Endometrial microvascular endothelial cells (primary cell): ENCODE data around the gene SYNE3. TPM values are rescaled to one million over a fixed set of nuclear protein-coding genes. Genes with fewer than 3 reads are reported as not detected.

ENCODE experiments used
- in situ Hi-C: cut with HindIII; loops from 2 replicates; pipeline ENCODE4 v1.10.0; 2017; ENCODE audit warnings: low sequenced_read_pairs, low pct_unique_long_range_greater_than_20kb; ENCODE audit errors: inconsistent ontology term
- total RNA-seq: library from RNA; depleted of rRNA; stranded (reverse); fragments of >200 nt; gene quantifications from one replicate; pipeline ENCODE4 v1.2.3, GENCODE V29; 2015; ENCODE audit errors: inconsistent ontology term

The SYNE3 gene
- total RNA-seq, 1 donor from 2014 or later, result 10.2 TPM

DNA sequence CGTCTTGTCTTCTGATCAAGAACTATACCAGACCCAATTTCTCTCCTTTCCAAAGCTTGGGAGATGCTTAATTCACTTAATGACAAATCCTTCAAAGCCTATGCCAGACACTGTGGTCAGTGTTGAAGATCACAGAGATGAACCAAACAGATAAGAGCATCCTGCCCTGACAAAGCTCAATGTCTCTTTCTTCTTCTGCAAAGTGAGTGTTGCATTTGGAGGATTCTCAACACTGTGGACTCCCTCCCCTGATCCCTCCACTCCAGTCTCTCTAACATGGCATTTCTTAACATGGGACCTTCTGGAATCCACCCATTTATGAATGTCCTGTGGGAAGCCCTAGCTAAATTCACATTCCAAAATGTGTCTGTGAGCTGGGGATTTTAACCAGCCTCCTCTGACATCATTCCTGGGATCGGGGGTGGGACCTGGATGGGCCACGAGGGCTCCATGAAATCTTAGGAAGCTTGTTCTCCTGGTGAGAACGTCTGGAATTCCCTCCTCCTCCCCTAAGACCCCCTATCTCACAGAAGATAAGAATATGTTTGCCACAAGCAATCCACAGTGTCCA lies 20.3 kb downstream of the SYNE3 start:
- in situ Hi-C loops, result no loop called here

DNA sequence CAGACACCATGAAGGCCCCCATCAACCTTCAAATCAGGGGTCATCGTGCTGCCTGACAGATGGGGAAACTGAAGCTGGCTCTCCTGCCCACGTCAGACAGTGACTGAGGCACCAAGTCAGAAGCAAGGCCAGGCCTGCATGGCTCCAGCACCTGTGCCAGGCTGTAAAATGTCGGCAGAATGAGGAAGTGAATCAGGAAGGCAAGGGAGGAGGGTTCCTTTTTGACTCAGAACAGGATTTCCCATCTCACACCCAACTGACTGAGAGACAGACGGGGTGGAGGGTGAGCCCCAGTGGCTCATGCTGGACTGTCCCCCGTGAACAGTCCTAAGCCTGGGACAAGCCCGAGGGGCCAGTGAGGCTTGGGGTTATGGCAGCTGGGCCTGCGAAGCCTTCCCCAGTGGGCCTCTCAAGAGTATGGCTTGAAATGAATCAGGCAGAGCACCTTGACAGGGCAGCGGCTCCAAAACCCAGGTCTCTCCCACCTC lies 20.9 kb downstream of the SYNE3 start:
- in situ Hi-C loops, result no loop called here

DNA sequence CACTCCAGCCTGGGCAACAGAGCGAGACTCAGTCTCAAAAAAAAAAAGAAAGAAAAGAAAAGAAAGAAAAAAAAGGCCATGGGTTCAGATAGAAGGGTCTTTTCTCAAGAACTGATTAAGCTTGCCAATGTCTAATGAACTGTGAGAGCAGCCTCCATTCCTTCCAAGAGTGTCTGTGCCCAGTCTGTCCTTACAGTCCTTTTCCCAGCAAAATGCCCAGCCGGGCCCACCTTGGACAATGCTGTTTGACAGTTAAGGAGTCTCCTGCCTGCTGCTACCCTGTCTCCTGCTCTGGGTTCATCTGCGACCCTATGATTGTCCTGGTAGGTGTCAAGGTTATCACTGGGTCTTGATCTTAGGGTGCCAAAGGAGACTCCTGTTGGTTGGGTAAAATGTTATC lies 21.4 kb downstream of the SYNE3 start:
- in situ Hi-C loops, result no loop called here

DNA sequence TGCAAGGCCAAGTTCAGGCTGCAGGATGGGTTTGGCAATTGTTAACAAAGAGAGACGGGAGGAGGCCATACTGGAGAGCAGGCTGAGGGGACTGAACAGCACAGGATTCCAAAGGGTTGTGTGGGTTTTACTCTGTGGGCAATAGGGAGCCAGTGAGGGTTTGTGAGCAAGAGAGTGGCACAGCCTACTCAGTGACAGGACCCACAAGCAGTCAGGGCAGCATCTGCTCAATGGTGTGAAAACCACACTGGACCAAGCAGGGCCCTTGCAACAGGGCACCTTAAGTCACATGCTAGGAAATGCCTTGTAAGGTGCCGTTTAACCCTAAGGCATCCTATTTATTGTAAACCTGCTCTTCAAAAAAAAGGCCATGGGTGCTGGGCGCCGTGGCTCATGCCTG lies 22.0 kb downstream of the SYNE3 start:
- in situ Hi-C loops, result no loop called here

DNA sequence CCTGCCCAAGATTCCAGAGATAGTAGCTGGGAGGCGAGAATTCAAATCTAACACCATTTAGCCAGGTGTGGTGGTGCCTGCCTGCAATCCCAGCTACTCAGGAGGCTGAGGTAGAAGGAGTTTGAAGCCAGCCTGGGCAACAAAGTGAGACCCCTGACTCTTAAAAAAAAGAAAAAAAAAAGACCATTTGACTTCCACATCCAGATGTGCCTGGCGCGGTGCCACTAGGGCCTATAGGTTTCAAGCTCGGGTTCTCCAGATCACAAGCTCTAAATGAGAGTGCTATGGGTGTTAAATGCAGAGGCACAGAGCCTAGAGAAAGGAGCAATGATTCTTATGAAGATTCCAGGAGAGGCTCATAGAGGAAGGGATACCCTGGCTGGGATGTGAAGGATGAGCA lies 22.5 kb downstream of the SYNE3 start:
- in situ Hi-C loops, result no loop called here

GRCh38 chr14:95493503-95493902 lies 22.9 kb downstream of the SYNE3 start:
- in situ Hi-C loops, result no loop called here

GRCh38 chr14:95491936-95492608 lies 24.4 kb downstream of the SYNE3 start:
- in situ Hi-C loops, result no loop called here

DNA sequence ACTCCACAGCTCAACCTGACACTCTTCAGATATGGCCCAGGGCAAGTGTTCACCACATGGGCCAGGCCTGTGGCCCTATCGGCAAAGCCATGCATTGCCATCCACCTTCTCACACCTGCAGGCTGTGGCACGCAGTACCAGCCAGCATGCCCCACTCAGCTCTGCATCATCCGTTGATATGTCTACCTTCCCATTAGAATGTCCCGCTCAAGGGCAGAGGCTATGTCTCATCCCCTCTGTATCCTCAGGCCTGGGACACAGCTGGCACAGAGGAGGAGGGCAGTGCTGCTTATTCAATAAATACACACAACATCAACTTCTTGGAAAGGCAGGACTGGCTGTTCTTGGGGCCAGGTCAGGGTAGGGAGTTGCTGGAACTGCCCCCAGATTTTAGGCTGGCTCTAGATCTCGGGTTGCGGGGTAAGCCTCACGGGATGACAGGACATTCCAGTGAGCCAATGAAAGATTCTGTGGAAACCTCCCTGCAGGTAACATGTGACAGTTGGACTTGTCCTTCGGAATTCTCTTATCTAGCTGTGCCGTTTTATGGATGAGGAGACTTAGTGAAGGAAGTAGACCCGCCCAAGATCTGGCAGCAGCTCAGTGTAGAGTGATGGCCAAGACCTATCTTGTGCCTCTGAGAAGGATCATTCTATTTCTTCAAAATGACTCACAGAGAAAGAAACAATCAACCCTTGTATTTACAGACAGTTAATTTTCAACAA lies 25.6 kb downstream of the SYNE3 start:
- in situ Hi-C loops, result no loop called here

DNA sequence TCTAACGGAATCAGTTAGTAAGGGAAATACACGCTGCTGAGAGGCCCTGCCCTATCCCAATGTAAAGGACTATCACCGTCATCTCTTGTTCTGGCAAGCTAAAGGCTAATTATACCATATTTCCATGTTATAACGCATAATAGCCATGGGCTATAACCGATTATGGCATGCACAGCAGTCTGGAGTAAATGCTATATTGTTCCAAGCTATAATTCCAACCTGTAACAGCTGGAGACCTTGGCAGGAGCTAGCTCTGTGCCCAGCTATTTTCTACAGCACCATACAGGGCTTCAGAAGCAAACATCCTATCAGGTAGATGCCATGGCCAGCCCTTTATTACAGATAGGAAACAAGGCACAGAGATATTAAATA lies 26.3 kb downstream of the SYNE3 start:
- in situ Hi-C loops, result no loop called here

DNA sequence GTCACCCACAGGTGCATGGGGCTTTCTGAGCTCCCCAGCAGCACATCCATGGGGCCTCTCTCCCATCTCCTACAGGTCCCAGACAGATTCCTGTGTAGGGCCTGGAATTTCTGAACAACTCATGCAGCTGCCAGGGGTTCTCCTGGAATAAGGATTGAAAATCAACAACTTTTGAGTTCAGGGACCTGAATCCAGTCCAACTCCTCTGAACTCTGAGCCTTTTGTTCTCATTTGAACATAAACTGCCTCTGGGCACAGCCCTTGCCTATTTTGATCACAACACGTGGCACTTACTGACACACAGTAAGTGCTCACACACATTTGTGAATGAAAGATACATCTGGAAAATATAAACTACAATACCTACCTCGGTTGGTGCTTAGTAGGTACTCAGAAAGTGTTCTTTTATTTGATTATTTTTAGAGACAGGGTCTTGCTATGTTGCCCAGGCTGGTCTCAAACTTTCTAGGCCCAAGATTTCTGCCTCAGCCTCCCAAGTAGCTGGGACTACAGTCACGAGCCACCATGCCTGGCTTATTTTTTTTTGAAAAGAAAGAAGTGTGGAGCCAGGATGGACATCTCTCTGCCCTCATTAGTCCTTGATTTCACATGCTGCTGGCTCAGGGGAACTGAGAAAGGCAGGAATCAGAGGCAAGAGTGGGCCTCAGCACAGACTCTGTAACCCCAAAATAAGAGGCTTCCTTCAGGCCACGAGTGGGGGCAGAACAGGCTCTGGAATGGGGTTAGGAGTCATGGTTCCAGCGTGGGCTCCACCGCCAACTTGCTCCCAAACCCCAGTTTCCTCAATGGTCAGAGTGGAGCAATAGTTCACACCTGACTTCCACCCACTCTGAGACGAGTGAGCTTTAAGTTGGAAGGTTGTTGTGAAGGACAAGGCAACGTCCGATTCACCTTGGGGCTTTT lies 27.0 kb downstream of the SYNE3 start:
- in situ Hi-C loops, result no loop called here

DNA sequence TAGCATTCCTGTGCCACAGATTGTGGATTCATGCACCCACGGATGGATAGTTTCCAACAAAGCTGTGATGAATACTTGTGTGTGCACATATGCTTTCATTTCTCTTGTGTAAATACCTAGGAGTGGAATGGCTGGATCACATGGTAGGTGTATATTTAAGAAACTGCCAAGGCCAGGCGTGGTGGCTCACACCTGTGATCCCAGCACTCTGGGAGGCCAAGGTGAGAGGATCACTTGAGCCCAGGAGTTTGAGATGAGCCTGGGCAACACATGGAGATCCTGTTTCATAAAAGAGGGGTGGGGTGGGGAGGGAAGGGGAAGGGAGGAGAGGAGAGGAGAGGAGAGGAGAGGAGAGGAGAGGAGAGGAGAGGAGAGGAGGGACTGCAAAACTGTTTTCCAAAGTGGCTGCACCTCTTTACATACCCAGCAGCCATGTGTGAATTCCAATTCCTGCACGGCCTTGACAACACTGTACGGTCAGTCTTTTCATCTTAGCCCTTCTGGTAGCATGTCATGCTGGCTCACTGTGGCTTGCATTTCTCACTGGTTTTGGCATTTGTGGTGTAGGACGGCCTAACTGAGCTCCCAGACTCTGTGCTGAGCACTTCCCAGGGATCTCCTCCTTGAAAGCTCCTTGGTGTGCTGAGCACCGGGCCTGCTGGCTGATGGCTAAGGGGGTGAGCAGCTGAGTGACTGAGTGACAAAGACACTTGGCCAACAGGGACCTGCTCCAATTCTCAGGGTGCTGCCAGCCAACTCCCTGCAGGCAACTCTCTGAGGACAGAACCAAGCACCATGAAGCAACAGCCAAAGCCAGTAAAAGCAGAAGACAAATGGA lies 27.9 kb downstream of the SYNE3 start:
- in situ Hi-C loops, result no loop called here

GRCh38 chr14:95487669-95488084 lies 28.8 kb downstream of the SYNE3 start:
- in situ Hi-C loops, result no loop called here

DNA sequence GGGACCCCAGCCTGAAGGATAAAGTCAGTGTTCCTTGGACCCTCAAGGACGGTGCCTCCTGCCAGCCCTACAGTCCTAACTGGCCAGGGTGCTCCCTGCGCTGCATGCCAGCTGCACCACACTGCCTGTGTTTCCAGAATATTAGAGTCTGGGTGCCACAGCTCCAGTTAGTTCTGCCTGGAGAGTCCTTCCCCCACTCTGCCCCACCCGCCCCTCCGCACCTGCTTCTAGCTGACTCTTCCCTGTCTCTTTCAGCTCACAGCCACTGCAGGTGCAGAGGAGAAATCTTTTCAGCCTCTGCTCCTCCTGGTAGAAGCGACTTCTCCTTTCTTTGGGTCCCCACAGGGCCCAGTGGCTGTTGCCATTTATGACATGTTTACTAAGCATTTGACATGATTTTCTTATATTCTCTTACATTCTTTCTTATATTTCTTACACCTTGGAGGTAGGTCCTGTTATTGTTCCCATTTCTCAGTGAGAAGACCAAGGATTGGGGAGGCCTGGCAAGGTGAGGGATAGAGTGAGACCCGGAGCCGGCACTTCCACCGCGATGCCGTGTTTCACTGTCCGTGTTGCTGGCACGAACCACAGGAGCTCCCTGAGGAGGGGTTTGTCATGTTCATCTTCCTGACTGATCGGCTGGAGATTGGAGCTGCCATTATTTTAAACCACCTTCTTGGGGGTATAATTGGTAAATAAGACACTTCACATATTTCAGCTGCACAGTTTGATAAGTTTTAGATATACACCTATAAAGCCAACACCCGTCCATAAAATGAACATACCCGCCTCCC lies 29.4 kb downstream of the SYNE3 start:
- in situ Hi-C loops, result no loop called here

GRCh38 chr14:95485222-95485819 lies 31.1 kb downstream of the SYNE3 start:
- in situ Hi-C loops, result no loop called here

- in situ Hi-C loops, result no loop called here
Observed at GRCh38 chr14:95484296-95484695, 32.2 kb downstream of the SYNE3 start.

DNA sequence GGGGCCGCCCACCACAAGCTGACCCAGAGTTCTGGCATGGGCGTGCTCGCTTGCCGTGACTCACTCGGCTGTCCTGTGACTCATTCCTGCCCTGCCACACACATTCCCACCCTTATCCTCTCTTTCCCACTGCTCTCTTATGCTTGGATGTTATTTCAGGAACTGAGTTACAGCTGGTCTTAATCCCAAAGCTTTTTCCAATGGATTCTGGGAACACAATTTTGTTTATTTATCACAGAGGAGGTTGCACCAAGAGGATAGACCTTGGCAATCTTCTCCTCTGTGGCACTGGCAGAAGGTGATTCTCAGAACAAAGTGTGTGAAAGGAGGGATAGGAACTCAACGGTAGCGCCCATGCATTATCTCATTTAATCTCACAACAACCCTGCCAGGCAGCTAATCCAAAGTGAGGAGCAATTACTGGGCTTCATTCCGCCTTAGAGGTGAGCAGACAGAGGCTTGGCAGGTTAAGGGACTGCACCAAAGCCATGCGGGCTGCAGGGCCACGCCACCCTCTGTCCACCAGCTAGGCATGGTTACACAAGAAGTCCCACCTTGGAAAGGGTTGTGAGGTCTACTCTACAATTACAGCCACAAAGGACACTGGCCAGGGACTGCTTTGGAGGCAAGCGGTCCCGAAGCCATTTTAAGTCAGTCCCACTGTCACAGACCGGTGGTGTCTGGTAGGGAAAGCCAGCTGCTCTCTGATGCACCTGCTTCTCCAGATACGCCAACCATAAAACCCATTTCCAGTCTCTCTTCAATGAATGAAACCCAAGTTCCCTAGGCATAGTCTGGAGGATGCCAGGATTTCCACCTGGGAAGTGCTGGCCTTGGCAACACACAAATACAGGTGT lies 32.9 kb downstream of the SYNE3 start:
- in situ Hi-C loops, result no loop called here
